Smooth muscle cell (in vitro differentiated cells): ENCODE data around the gene SAP30BP. TPM values are rescaled to one million over a fixed set of nuclear protein-coding genes. Genes with fewer than 3 reads are reported as not detected.

Experiments
- DNase-seq: peaks from one replicate; lab custom pipeline; 2025; ENCODE audit not compliant: unreplicated experiment; lab: John Stamatoyannopoulos, UW
- H2AFZ ChIP-seq: fragments of 200-600 bp; sonication (generic); 2 replicates; pipeline ENCODE4 v1.6.0; 2016; ENCODE audit warnings: antibody characterized with exemption, low read depth, mild to moderate bottlenecking
- H3F3A ChIP-seq: fragments of 200-600 bp; sonication (generic); 2 replicates; pipeline ENCODE4 v1.6.0; 2017; ENCODE audit warnings: antibody characterized with exemption, low read depth
- H3K27ac ChIP-seq: fragments of 200-600 bp; sonication (generic); 2 replicates; pipeline ENCODE4 v1.5.1; 2016; ENCODE audit warnings: low read depth, mild to moderate bottlenecking
- H3K27me3 ChIP-seq: fragments of 200-600 bp; sonication (generic); 2 replicates; pipeline ENCODE4 v1.6.1; 2016; ENCODE audit warnings: low read depth, mild to moderate bottlenecking
- H3K36me3 ChIP-seq: fragments of 200-600 bp; sonication (generic); 2 replicates; pipeline ENCODE4 v1.5.1; 2016; ENCODE audit warnings: low read depth
- H3K4me1 ChIP-seq: fragments of 200-600 bp; sonication (generic); 2 replicates; pipeline ENCODE4 v1.5.1; 2016; ENCODE audit warnings: low read depth
- H3K4me2 ChIP-seq: fragments of 200-600 bp; sonication (generic); 2 replicates; pipeline ENCODE4 v1.6.0; 2016; ENCODE audit warnings: mild to moderate bottlenecking
- H3K4me3 ChIP-seq: fragments of 200-600 bp; sonication (generic); 2 replicates; pipeline ENCODE4 v1.5.1; 2016; ENCODE audit warnings: mild to moderate bottlenecking
- H3K79me2 ChIP-seq: fragments of 200-600 bp; sonication (generic); 2 replicates; pipeline ENCODE4 v1.6.0; 2016; ENCODE audit warnings: low read depth, mild to moderate bottlenecking
- H3K9ac ChIP-seq: fragments of 200-600 bp; sonication (generic); 2 replicates; pipeline ENCODE4 v1.6.0; 2016; ENCODE audit warnings: low read depth
- H3K9me3 ChIP-seq: fragments of 200-600 bp; sonication (generic); replicated peaks from 2 replicates; pipeline ENCODE4 v1.5.1; 2016; ENCODE audit warnings: low read depth
- H4K20me1 ChIP-seq: fragments of 200-600 bp; sonication (generic); 2 replicates; pipeline ENCODE4 v1.6.0; 2016; ENCODE audit warnings: low read depth
- CTCF ChIP-seq: fragments of 200-600 bp; sonication (generic); IDR thresholded peaks from 2 replicates; pipeline ENCODE4 v1.5.1; 2017; ENCODE audit warnings: borderline replicate concordance, mild to moderate bottlenecking, antibody characterized with exemption; ENCODE audit not compliant: insufficient read depth, poor library complexity, severe bottlenecking
- WGBS: methylation state at CpG from one replicate; pipeline ENCODE4 v1.1.7; 2016; ENCODE audit warnings: low lambda C conversion rate; 5-methylcytosine and 5-hydroxymethylcytosine counted together
- polyA plus RNA-seq: library from polyadenylated mRNA; unstranded; fragments of >200 nt; fragmentation: Nextera tagmentation; extraction: Ambion mirVana; gene quantifications from 2 replicates; pipeline ENCODE4 v1.2.1, GENCODE V29; 2016
- total RNA-seq: library from RNA; depleted of rRNA; stranded (reverse); fragments of >200 nt; gene quantifications from 2 replicates; pipeline ENCODE4 v1.2.3, GENCODE V29; 2014

Gene SAP30BP
- total and polyA plus RNA-seq, 2 experiments from 2014 or later: 75.4 to 135 TPM

- Histone ChIP-seq H3K36me3 (no peaks in the 10 kb centered on the region), H4K20me1 (peaks cover 3% of the 10 kb centered on the region), H3K4me2 (peak overlapping the region; percentile 66), H2AFZ (peak overlapping the region; percentile 37), H3K4me3 (no peak overlapping the region), H3K9ac (no peak overlapping the region), H3F3A (no peaks in the 10 kb centered on the region), H3K27ac (no peak overlapping the region), H3K27me3 (no peaks in the 10 kb centered on the region), H3K4me1 (peaks cover 5% of the 10 kb centered on the region), H3K9me3 (no peaks in the 10 kb centered on the region), H3K79me2 (no peaks in the 10 kb centered on the region)
- WGBS: 27% methylated on average over 20 of the region's 20 CpGs
- peak; percentile 95 for TF ChIP-seq CTCF
- peak; percentile 68 for DNase-seq
Observed at GRCh38 chr17:75749545-75750389, 82.6 kb downstream of the SAP30BP start.

DNA sequence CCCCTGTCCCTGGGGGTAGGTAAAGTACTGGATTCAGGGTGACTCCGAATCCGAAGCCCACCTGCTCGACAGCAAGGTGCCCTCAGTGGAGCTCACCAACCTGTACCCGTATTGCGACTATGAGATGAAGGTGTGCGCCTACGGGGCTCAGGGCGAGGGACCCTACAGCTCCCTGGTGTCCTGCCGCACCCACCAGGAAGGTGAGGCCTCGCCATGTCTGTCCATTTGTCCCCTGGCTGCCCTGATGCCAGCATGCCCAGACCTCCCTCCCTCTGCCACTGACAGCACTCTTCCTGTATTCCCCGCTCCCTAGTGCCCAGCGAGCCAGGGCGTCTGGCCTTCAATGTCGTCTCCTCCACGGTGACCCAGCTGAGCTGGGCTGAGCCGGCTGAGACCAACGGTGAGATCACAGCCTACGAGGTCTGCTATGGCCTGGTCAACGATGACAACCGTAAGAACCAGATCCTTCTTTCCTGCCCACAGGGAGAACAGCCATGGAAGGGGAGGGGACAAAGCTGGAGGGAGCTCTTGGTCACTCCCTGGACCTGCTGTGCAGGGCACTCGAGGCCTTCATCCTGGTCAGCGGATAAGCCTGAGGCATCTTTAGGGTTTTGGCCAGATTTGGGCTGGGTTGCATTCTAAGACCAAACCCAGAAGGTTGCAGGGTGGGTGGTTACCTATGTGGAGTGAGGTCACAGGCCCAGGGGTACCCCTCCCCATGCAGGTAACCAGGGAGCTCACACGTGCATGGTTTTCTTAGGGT, 83.7 kb downstream of the SAP30BP start:
- 84% methylated on average over 23 of the region's 23 CpGs for WGBS
- Histone ChIP-seq H3K4me3 (no peak overlapping the region), H3K27me3 (no peaks in the 10 kb centered on the region)

DNA sequence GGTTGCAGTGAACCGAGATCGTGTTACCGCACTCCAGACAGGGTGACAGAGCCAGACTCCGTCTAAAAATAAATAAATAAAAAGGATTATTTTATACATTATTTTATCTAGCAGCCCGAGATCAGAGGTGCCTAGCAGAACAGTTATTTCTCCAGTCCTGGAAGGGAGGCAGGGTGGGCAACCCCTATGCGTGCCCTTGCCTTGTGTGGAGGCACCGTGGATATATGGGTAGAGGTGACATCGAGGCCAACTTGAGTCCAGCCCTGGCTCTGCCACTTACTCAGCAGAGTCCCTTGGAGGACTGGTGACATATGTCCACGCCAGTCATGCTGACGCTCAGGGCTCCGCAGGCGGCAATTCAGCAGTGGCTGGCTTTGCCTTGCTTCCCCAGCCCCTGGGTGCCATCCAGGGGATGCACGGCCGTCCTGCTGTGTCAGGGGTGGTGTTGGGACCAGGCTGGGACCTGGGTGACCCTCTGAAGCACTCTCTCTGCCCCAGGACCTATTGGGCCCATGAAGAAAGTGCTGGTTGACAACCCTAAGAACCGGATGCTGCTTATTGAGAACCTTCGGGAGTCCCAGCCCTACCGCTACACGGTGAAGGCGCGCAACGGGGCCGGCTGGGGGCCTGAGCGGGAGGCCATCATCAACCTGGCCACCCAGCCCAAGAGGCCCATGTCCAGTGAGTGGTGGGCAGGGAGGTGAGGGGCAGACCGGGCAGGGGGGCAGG, 84.7 kb downstream of the SAP30BP start:
- no peaks in the 10 kb centered on the region for H3K27me3 ChIP-seq
- no peak overlapping the region for H2AFZ ChIP-seq
- TF ChIP-seq CTCF: no peak
- 91% methylated on average over 24 of the region's 24 CpGs for WGBS
- no peak overlapping the region for H3K27ac ChIP-seq
- H3K9ac ChIP-seq: no peak overlapping the region
- H3K4me3 ChIP-seq: no peak overlapping the region
- H3K9me3 ChIP-seq: no peaks in the 10 kb centered on the region
- no peaks in the 10 kb centered on the region for H3K79me2 ChIP-seq
- H3F3A ChIP-seq: no peaks in the 10 kb centered on the region
- no peaks in the 10 kb centered on the region for H3K36me3 ChIP-seq
- no peak overlapping the region for H3K4me2 ChIP-seq
- DNase-seq: no peak
- H3K4me1 ChIP-seq: peaks cover 5% of the 10 kb centered on the region
- peaks cover 3% of the 10 kb centered on the region for H4K20me1 ChIP-seq

More for the DNA sequence above, 83.7 kb downstream of the SAP30BP start:
- H4K20me1 ChIP-seq: peaks cover 3% of the 10 kb centered on the region
- H3K27ac ChIP-seq: no peak overlapping the region
- TF ChIP-seq CTCF: no peak
- H2AFZ ChIP-seq: no peak overlapping the region
- no peak overlapping the region for H3K9ac ChIP-seq
- H3K4me2 ChIP-seq: no peak overlapping the region
- no peak for DNase-seq
- no peaks in the 10 kb centered on the region for H3K9me3 ChIP-seq
- no peaks in the 10 kb centered on the region for H3F3A ChIP-seq
- H3K36me3 ChIP-seq: no peaks in the 10 kb centered on the region
- H3K79me2 ChIP-seq: no peaks in the 10 kb centered on the region
- H3K4me1 ChIP-seq: peaks cover 5% of the 10 kb centered on the region
